DMS153 treated with DMSO at 0.1 percent for 48 hours (cell line): ENCODE data around the gene SEC62.

Experiments used
- DNase-seq: peaks from one replicate; lab custom pipeline; 2025; ENCODE audit not compliant: unreplicated experiment; lab: John Stamatoyannopoulos, UW

Gene SEC62

DNA sequence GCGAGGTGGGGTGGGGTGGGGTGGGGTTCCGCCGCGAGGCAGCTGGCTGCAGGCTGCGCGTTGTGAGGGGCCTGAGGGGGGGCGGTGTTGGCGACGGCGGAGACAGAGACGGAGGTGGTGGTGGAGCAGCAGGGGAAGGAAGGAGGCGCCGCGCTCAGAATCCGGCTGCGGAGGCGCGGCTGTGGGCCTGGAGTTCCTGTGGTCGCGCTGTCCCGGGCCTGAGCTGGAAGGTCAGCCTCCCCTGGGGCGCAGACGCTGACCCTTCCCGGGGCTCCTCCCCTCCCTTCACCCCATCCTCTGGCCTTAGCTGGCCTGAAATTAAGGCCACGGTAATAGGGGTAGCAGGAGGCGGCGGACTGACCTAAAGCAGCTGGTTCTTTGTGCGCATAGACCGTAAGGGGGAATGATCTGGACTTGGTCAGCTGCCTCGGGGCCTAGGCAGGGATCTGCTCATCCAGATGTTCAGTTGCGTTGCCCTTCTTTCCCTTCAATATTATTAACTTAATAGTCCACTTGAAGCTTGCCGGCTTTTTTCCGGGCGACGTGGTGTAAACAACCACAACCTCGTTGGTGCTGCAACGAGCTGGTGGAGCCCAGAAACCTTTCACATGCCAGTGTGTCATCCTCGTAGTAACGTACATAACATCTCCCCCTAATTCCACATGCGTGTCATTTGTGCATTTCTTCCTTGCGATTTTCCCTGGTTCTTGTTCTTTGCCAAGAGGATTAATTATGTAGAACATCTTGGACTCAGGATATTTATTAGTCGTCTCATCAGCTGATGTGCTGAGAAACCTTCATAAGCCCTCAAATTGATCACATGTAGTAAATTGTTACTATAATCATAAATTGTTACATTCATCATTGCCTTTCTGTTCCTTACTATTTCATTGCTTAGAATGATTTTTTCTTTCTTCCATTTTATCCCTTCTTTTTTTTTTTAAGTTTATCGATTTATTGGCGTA is 626 bp downstream of the SEC62 start:
- no peak for DNase-seq

DNA sequence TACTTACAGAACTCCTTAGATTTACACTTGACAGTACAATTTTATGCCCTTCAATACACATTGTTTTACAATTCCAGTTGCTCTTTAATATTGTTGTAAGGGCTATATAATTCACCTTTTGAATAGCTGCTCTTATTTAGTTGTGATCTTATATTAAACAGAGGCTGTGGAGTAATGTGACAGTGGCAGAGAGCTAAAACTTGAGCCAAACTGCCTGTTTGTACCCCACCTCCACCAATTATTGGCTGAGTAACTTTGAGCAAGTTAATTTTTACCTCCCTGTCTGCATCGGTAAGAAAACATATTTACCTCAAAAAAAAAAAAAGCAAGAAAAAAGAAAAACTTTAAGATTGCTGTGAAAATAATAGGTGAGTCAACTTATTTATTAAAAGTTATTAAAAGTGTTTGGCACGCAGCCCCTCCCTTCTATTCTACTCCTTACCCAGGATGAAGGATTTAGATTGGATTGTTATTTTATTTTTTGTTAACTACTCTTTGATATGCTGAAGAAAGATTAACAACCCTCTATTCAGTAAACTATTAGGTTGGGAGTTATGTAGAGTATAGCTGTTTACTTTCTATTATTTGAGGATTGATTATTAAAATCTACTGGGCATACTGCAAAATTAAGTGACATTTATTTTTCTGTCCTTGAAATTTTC is 1.7 kb downstream of the SEC62 start:
- DNase-seq: no peak

- no peak for DNase-seq
Measured at GRCh38 chr3:169969174-169970095, 2.8 kb downstream of the SEC62 start.

- no peak for DNase-seq
Measured at GRCh38 chr3:169970847-169971246, 4.2 kb downstream of the SEC62 start.

- DNase-seq: no peak
Measured at GRCh38 chr3:169971522-169971921, 4.9 kb downstream of the SEC62 start.

DNA sequence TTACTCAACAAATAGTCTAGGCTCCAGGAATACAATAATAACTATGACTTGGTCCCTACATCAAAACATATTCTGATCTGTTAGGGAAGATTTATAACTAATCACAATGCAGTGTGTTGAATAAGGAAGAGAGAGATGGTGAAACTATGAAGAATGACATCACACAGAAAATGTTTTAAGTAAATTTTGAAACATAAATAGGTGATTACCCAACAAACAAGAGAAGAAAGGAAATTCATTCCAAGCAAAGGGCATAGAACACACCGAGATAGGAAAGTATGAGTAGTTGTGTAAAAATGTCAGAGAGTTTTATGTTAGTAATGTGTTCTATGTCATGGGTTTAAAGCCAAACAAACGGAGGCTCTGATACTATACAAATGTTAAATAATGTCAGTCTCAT is 13.4 kb downstream of the SEC62 start:
- no peak for DNase-seq

DNA sequence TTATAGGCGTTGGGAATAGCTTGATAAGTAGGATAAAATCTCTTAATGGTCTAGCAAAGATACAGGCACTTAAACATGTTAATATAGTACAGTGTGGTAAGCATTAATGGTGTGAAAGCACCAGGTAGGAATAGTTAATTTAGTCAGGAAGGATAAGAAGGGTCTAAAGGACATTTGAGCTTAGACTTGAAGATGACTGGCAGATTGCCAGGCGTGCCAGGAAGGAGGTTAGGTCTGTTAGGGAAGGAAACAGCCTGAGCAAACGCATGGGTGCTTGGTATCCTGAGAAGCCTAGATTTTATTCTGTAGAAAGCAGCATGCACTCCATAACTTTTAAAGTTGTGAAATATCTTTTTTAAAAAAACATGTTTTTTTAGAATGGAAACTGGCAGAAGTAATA is 17.7 kb downstream of the SEC62 start:
- no peak for DNase-seq

DNA sequence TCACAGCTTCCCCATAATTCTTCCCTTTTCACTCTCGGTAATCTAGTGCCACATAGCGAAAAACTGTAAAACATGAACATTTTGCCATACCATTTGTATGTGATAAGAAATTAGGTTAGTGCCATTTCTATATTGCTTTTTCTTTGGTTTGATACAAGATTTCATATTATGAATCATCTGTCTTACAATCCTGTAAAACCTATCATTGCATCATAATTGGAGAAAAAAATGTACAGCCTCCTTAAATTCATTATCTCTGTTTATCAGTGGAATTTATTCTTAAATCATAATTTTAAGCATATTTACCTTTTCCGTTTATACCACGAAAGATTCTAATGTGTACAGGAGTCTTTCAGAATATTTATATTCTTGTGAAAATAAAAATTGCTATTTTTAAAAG is 23.8 kb downstream of the SEC62 start:
- no peak for DNase-seq

DNA sequence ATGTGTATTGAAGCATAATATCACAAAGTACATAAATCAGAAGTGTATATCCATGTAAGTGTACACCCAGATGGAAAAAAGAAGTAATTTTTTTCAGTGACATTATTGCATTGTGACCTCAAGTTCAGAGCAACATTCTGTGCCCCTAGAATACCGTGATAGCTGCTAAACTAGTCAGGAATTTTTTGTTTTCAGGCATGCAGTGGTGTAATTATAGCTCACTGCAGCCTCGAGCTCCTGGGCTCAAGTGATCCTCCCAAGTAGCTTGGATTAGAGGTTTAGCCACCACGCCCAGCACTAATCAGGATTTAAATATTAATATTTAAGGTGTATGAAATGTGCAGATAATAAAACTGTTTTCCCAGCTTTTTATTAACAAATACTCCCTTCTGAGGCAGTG is 25.5 kb downstream of the SEC62 start:
- no peak for DNase-seq

- no peak for DNase-seq
Measured at GRCh38 chr3:169992781-169993180, 26.2 kb downstream of the SEC62 start.

GRCh38 chr3:169993761-169994160 is 27.2 kb downstream of the SEC62 start:
- DNase-seq: no peak

GRCh38 chr3:169996063-169996462 is 29.5 kb downstream of the SEC62 start:
- DNase-seq: no peak

DNA sequence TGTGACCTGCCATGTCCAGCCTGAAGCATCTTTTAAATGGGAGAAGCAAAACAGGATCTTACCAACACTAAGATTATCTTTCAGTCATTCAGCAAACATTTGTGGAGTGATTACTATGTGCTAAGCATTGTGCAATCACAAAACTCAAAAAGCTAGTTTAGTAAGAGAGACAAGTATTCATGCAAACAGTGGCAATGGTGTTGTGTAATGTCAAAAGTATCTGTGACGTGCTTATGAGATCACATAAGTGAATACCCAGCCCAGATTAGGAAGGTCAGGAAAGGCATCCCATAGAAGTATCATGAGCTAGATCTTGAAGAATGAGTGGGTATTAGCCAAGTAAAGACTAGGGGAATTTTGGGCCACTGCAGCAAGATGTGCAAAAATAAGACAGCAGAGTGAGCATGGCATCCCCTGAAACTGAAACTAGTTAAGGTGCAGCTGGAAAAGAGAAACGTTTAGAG is 32.1 kb downstream of the SEC62 start:
- DNase-seq: no peak

DNA sequence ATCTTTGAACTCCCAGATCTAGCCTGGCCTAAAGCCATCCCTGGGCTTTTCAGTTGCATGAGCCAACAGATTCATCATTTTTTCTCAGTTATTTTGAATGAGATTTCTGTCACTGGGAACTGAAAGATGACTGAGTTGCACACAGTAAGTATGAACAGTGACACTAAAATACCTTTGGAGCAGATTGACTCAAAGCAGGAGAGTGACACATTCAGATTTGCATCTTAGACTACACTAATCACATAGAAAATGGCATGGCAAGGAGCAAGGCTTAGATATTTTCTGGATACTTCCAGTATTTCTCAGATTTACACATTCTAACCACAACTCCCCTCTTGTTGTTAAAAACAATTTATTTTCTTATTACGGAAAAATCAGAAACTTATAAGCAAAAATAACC is 32.8 kb downstream of the SEC62 start:
- DNase-seq: no peak

DNA sequence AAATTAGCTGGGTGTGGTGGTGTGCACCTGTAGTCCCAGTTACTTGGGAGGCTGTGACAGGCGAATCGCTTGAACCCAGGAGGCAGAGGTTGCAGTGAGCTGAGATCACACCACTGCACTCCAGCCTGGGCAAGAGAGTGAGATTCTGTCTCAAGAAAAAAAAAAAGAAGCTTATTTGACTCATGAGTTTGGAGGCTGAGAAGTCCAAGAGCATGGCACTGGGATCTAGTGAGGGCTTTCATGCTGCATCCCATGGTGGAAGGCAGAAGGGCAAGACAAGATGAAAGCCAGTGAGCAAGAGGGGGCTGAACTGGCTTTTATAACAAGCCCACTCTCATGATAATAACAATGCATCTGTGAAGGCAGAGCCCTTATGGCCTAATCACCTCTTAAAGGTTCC is 33.4 kb downstream of the SEC62 start:
- no peak for DNase-seq

DNA sequence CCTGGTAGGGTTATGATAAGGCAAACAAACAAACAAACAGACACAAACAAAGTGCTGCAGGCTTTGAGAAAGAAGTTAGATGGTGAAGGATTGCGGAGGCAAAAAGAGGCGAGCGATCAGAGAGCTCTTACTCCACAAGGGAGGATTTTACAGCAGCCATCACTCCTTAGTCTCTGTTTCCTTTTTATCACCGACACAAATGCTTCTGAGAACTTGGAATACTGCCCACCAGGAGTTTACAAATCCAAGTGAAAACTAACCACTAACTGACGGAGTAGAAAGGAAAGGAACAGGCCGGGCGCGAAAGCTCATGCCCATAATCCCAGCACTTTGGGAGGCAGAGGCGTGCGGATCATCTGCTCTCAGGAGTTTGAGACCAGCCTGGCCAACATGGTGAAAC is 35.6 kb downstream of the SEC62 start:
- no peak for DNase-seq

- no peak for DNase-seq
Measured at GRCh38 chr3:170002879-170003278, 36.3 kb downstream of the SEC62 start.

DNA sequence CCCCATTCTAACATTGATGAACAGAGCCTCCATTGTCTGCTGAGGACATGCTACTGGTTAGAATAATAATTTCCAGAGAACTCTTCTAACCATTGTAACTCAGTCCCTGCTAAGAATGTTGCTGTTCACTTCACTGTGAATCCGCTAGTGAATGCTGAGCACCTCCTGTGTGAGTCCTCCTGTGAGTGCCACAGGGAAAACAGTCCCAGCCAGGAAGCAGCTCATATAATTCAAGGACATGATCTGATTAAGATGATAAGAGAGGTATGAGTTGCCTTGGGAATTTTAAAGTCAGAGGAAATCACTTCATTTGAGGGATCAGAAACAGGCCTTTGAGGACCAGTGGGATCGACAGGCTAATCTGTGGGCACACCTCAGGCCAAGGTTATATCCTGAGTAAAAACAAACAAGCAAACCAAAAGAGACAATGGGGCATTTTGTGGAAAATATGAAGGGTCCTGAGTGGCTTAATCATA is 37.3 kb downstream of the SEC62 start:
- no peak for DNase-seq

DNA sequence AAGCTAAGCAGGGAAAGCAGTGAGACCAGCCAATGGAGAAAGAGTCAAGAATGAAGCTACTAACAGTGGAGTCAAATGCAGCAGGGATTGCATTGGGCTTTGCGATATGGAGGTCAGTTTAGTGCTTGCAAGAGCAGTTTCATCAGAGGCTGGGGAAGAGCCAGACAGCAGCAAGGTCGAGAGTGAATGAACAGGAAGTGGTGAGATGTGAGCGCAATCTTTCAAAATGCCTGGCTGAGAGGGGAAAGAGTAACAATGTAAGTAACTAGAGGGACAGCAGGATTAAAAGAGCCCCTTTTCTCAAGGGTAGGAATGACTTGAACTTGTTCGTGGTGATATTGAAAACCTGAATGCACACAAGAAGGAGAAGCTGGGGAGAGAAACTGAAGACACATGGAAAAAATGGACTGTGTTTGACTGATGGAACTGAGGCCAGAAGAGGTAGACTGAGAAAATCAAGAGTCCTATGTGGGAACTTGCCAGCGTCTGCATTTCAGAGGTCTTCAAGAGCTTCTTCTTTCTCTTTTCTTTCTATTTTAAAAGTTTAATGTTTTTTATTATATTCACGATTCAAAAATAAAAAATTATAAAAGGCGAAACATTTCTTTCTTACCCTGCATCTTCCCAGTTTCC is 40.5 kb downstream of the SEC62 start:
- no peak for DNase-seq

DNA sequence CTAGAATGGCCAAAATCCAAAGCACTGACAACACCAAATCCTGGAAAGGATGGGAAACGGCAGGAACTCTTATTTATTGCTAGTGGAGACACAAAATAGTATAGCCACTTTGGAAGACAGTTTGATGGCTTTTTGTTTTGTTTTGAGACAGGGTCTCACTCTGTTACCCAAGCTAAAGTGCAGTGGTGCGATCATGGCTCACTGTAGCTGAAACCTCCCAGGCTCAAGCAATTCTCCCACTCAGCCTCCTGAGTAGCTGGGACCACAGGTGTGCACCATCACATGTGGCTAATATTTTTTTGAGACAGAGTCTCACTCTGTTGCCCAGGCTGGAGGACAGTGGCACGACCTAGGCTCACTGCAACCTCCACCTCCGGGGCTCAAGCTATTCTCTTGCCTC is 43.9 kb downstream of the SEC62 start:
- no peak for DNase-seq
